Right atrium auricular region (tissue), 2 donors: ENCODE measurements around the gene FAM13A. TPM values are rescaled to one million over a fixed set of nuclear protein-coding genes. Genes with fewer than 3 reads are reported as not detected.

Experiments
- DNase-seq: peaks from one replicate; pipeline ENCODE4 v3.0.0-alpha.2; 2019; ENCODE audit warnings: low spot score
- H3K27ac ChIP-seq, 2 donors: fragments of 200-600 bp; sonication (generic); 1 replicate in 1 of 2; 2 replicates in 1 of 2; pipeline ENCODE4 v1.5.1; 2016 to 2019
- H3K27me3 ChIP-seq, 2 donors: fragments of 200-600 bp; sonication (generic); one replicate each; pipeline versions ENCODE4 v1.5.1 to v1.6.0; 2017 to 2019
- H3K36me3 ChIP-seq: fragments of 200-600 bp; sonication (generic); one replicate; pipeline ENCODE4 v1.5.1; 2016
- H3K4me1 ChIP-seq, 2 donors: fragments of 200-600 bp; sonication (generic); one replicate each; pipeline versions ENCODE4 v1.5.1 to v1.6.0; 2017 to 2019
- H3K4me3 ChIP-seq, 2 donors: fragments of 200-600 bp; sonication (generic); 1 replicate in 1 of 2; 2 replicates in 1 of 2; pipeline ENCODE4 v1.5.1; 2017 to 2019; ENCODE audit warnings: mild to moderate bottlenecking in 1 of 2, moderate library complexity in 1 of 2
- H3K9me3 ChIP-seq, 2 donors: fragments of 200-600 bp; sonication (generic); one replicate each; pipeline ENCODE4 v1.5.1; 2019
- CTCF ChIP-seq, 2 donors: fragments of 200-600 bp; sonication (generic); IDR thresholded peaks; one replicate each; pipeline ENCODE4 v1.5.1; 2019; ENCODE audit warnings: antibody characterized with exemption in 2 of 2
- total RNA-seq, 2 donors: library from RNA; depleted of rRNA; stranded (reverse); fragments of >200 nt; gene quantifications; one replicate each; pipeline ENCODE4 v1.1.0, GENCODE V29; 2016

The FAM13A gene
- total RNA-seq, 2 donors from 2014 or later: 8.1 to 13.6 TPM

GRCh38 chr4:88756149-88756548, 300.8 kb downstream of the FAM13A start:
- DNase-seq: no peak
- no peak for TF ChIP-seq CTCF (IDR thresholded peaks at IDR 0.05)
- Histone ChIP-seq H3K4me1 (peaks cover 0 to 6% of the 10 kb centered on the region in 2 donors), H3K4me3 (no peak overlapping the region), H3K9me3 (no peaks in the 10 kb centered on the region), H3K36me3 (peaks cover 2% of the 10 kb centered on the region), H3K27ac (no peak overlapping the region), H3K27me3 (no peaks in the 10 kb centered on the region)

- Histone ChIP-seq H3K4me3 (no peak overlapping the region), H3K27ac (no peak overlapping the region), H3K9me3 (no peaks in the 10 kb centered on the region), H3K36me3 (peaks cover 9% of the 10 kb centered on the region), H3K4me1 (peaks cover 0 to 6% of the 10 kb centered on the region in 2 donors), H3K27me3 (no peaks in the 10 kb centered on the region)
- no peak for DNase-seq
- TF ChIP-seq CTCF (IDR thresholded peaks at IDR 0.05): no peak
Measured at GRCh38 chr4:88755454-88755853, 301.5 kb downstream of the FAM13A start.

- no peak overlapping the region for H3K27ac ChIP-seq
- no peak overlapping the region for H3K4me3 ChIP-seq
- no peaks in the 10 kb centered on the region for H3K27me3 ChIP-seq
- DNase-seq: no peak
- no peaks in the 10 kb centered on the region for H3K9me3 ChIP-seq
- H3K4me1 ChIP-seq: peaks cover 0 to 6% of the 10 kb centered on the region in 2 donors
- H3K36me3 ChIP-seq: peaks cover 15% of the 10 kb centered on the region
- TF ChIP-seq CTCF (IDR thresholded peaks at IDR 0.05): no peak
Measured at GRCh38 chr4:88754796-88755195, 302.2 kb downstream of the FAM13A start.

- no peak overlapping the region for H3K27ac ChIP-seq
- no peaks in the 10 kb centered on the region for H3K9me3 ChIP-seq
- no peak overlapping the region for H3K4me3 ChIP-seq
- DNase-seq: no peak
- H3K27me3 ChIP-seq: no peaks in the 10 kb centered on the region
- peaks cover 24% of the 10 kb centered on the region for H3K36me3 ChIP-seq
- no peak for TF ChIP-seq CTCF (IDR thresholded peaks at IDR 0.05)
- H3K4me1 ChIP-seq: peaks cover 0 to 1% of the 10 kb centered on the region in 2 donors
Measured at GRCh38 chr4:88753658-88754571, 303.1 kb downstream of the FAM13A start.

- no peak for TF ChIP-seq CTCF (IDR thresholded peaks at IDR 0.05)
- no peak for DNase-seq
- H3K27ac ChIP-seq: no peak overlapping the region
- no peaks in the 10 kb centered on the region for H3K9me3 ChIP-seq
- no peaks in the 10 kb centered on the region for H3K27me3 ChIP-seq
- H3K4me3 ChIP-seq: no peak overlapping the region
- H3K36me3 ChIP-seq: peaks cover 36% of the 10 kb centered on the region
- H3K4me1 ChIP-seq: no peaks in the 10 kb centered on the region
Measured at GRCh38 chr4:88752754-88753153, 304.2 kb downstream of the FAM13A start.
